ENCODE measurements around the gene FYN. TPM values are rescaled to one million over a fixed set of nuclear protein-coding genes. Genes with fewer than 3 reads are reported as not detected.
"Not testable (repeated sequence)": the region's sequence is repeated elsewhere in the genome, so short reads cannot be mapped to it uniquely, and the experiment has no call there.

The FYN gene
- total RNA-seq, 1 experiment from 2014 or later: 34.3 TPM

DNA sequence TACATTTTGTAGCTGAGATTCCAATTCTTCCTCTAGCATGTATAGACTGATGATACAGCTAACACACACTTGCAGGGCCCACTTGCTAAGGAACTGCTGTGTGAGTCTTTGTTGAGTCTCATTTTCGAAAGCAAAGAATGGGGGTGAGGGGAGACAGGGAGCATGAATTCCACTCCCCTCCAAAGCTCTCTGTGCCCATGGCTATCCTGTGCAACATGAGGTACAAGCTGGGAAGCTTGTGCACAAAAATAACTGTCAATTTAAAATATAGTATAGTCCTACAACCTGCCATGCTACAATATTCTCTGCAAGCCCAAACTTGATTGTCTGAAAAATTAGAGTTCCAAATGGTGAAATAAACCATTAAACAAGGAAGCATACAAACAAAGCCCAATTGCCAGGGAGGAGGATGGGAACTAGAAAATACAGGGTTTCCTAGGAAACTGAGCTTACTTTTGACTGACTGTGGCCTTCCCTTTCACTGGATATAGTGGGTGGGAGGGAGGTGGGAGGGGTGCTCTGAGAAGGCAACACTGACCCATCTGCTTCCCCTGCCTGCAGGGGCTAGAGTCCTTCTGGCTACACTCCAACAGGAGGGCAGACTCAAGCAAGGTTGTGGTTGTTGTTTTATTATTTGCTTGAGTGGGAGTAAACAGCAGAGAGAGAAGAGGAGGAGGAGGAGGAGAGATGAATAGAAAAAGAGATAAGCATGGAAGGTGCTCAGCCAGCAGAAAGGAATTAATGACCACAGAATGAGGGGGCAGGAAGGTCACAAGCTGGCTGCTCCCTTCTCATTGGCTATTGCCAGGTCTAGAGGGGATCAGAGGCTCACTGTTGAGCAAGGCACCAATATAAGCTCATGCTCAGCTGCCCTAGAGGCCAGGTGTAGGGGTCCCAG is 84.6 kb downstream of the FYN start:
- POLR2A ChIA-PET (ENCODE audit: low non-redundant PET): no interaction called here
- Histone ChIP-seq H3K27ac (ENCODE audit: low read depth, low read length, poor library complexity, severe bottlenecking) (no peak overlapping the region), H3K9me3 (ENCODE audit: low read depth, low read length, poor library complexity, severe bottlenecking) (no peaks in the 10 kb centered on the region), H3K4me3 (ENCODE audit: low read depth, low read length, poor library complexity, severe bottlenecking) (no peak overlapping the region), H3K4me1 (ENCODE audit: insufficient read depth, low read length, poor library complexity, severe bottlenecking) (peaks cover 12% of the 10 kb centered on the region), H3K27me3 (replicated peaks; ENCODE audit: insufficient read depth, low read depth, low read length, poor library complexity) (no peaks in the 10 kb centered on the region), H3K36me3 (ENCODE audit: insufficient read depth, low read length, poor library complexity, severe bottlenecking) (no peaks in the 10 kb centered on the region)
- no TSS peak for BruUV-seq (replicated peaks)
- CTCF ChIA-PET: no interaction called here
- intact Hi-C loops (cut with micrococcal nuclease; ENCODE audit: unreplicated experiment): no loop called here
- no peak for DNase-seq (ENCODE audit: low spot score)
- TF ChIP-seq EZH2 (IDR thresholded peaks at IDR 0.05; ENCODE audit: borderline replicate concordance, low read depth, low read length, poor library complexity, severe bottlenecking) (no peak), CTCF (conservative IDR thresholded peaks at IDR 0.05; ENCODE audit: low read depth, low read length) (no peak)

DNA sequence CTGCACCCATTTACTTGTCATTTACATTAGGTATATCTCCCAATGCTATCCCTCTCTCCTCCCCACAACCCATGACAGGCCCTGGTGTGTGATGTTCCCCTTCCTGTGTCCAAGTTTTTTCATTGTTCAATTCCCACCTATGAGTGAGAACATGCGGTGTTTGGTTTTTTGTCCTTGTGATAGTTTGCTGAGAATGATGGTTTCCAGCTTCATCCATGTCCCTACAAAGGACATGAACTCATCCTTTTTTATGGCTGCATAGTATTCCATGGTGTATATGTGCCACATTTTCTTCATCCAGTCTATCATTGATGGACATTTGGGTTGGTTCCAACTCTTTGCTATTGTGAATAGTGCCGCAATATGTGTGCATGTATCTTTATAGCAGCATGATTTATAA is 87.1 kb downstream of the FYN start:
- peaks cover 15% of the 10 kb centered on the region for H3K4me1 ChIP-seq (ENCODE audit: insufficient read depth, low read length, poor library complexity, severe bottlenecking)
- POLR2A ChIA-PET (ENCODE audit: low non-redundant PET); BruUV-seq (replicated peaks); CTCF ChIA-PET; intact Hi-C loops (cut with micrococcal nuclease; ENCODE audit: unreplicated experiment); H3K27ac ChIP-seq (ENCODE audit: low read depth, low read length, poor library complexity, severe bottlenecking); DNase-seq (ENCODE audit: low spot score); H3K9me3 ChIP-seq (ENCODE audit: low read depth, low read length, poor library complexity, severe bottlenecking); H3K36me3 ChIP-seq (ENCODE audit: insufficient read depth, low read length, poor library complexity, severe bottlenecking); H3K4me3 ChIP-seq (ENCODE audit: low read depth, low read length, poor library complexity, severe bottlenecking); H3K27me3 ChIP-seq (replicated peaks; ENCODE audit: insufficient read depth, low read depth, low read length, poor library complexity): not testable (repeated sequence)

- peak; percentile 28 for DNase-seq (ENCODE audit: low spot score)
- Histone ChIP-seq H3K9me3 (ENCODE audit: low read depth, low read length, poor library complexity, severe bottlenecking) (no peaks in the 10 kb centered on the region), H3K4me3 (ENCODE audit: low read depth, low read length, poor library complexity, severe bottlenecking) (no peak overlapping the region), H3K36me3 (ENCODE audit: insufficient read depth, low read length, poor library complexity, severe bottlenecking) (no peaks in the 10 kb centered on the region), H3K27me3 (replicated peaks; ENCODE audit: insufficient read depth, low read depth, low read length, poor library complexity) (no peaks in the 10 kb centered on the region), H3K4me1 (ENCODE audit: insufficient read depth, low read length, poor library complexity, severe bottlenecking) (peaks cover 15% of the 10 kb centered on the region), H3K27ac (ENCODE audit: low read depth, low read length, poor library complexity, severe bottlenecking) (no peak overlapping the region)
- intact Hi-C loops (cut with micrococcal nuclease; ENCODE audit: unreplicated experiment): no loop called here
- TF ChIP-seq EZH2 (IDR thresholded peaks at IDR 0.05; ENCODE audit: borderline replicate concordance, low read depth, low read length, poor library complexity, severe bottlenecking): no peak
- no peak for TF ChIP-seq CTCF (conservative IDR thresholded peaks at IDR 0.05; ENCODE audit: low read depth, low read length)
- no TSS peak for BruUV-seq (replicated peaks)
- POLR2A ChIA-PET (ENCODE audit: low non-redundant PET): interaction anchor here (0.6 kb wide), 1 partner anchor 54 kb away, joined by 3 read pairs; no protein-coding TSS in a partner anchor
- CTCF ChIA-PET: no interaction called here
These were observed 88.8 kb downstream of the FYN start for GRCh38 chr6:111784433-111784832.
